Liver (tissue), 9 donors: ENCODE data around the gene RHOT2. TPM values are rescaled to one million over a fixed set of nuclear protein-coding genes. Genes with fewer than 3 reads are reported as not detected.

Source experiments
- DNase-seq: peaks from one replicate; pipeline ENCODE4 v3.0.0-alpha.2; 2017; ENCODE audit warnings: low spot score
- H3K27ac ChIP-seq, 2 donors: one replicate each; pipeline ENCODE4 v1.7.0; 2013; ENCODE audit warnings: inconsistent platforms in 2 of 2, low read length in 2 of 2, control low read depth in 1 of 2, low read depth in 1 of 2, mild to moderate bottlenecking in 1 of 2
- H3K27me3 ChIP-seq, 4 donors: one replicate each; pipeline versions ENCODE4 v1.6.1 to v1.7.0; 2013; ENCODE audit warnings: low read length in 3 of 4, inconsistent platforms in 1 of 4, mild to moderate bottlenecking in 1 of 4, moderate library complexity in 1 of 4; ENCODE audit not compliant: control insufficient read depth in 4 of 4, insufficient read depth in 4 of 4
- H3K36me3 ChIP-seq, 4 donors: one replicate each; pipeline versions ENCODE4 v1.6.1 to v1.7.0; 2013; ENCODE audit warnings: low read length in 3 of 4, mild to moderate bottlenecking in 3 of 4, low read depth in 1 of 4, moderate library complexity in 1 of 4; ENCODE audit not compliant: control insufficient read depth in 4 of 4, insufficient read depth in 3 of 4
- H3K4me1 ChIP-seq, 4 donors: one replicate each; pipeline versions ENCODE4 v1.6.1 to v1.7.0; 2013; ENCODE audit warnings: low read length in 3 of 4, mild to moderate bottlenecking in 3 of 4, moderate library complexity in 1 of 4; ENCODE audit not compliant: control insufficient read depth in 4 of 4, insufficient read depth in 4 of 4
- H3K4me3 ChIP-seq, 3 donors: one replicate each; pipeline versions ENCODE4 v1.6.1 to v1.7.0; 2013; ENCODE audit warnings: low read length in 3 of 3, control low read depth in 1 of 3, low read depth in 1 of 3, mild to moderate bottlenecking in 1 of 3
- H3K9ac ChIP-seq, 2 donors: one replicate each; pipeline ENCODE4 v1.7.0; 2013; ENCODE audit warnings: low read length in 2 of 2, mild to moderate bottlenecking in 2 of 2, moderate library complexity in 2 of 2, control low read depth in 1 of 2, low read depth in 1 of 2
- H3K9me3 ChIP-seq, 4 donors: one replicate each; pipeline versions ENCODE4 v1.6.1 to v1.7.0; 2013; ENCODE audit warnings: low read length in 3 of 4; ENCODE audit not compliant: control insufficient read depth in 4 of 4
- ATF3 ChIP-seq: IDR thresholded peaks from 2 replicates; pipeline ENCODE4 v1.6.1; 2016; ENCODE audit warnings: antibody characterized with exemption
- CTCF ChIP-seq: fragments of 150-350 bp; IDR thresholded peaks from 2 replicates; pipeline ENCODE4 v1.5.1; 2017; ENCODE audit warnings: improper control_type of control experiment, low read depth, low read length; ENCODE audit not compliant: missing input control
- EGR1 ChIP-seq, 2 donors: IDR thresholded peaks; 2 replicates each; pipeline ENCODE4 v1.6.1; 2016 to 2018; ENCODE audit warnings: antibody characterized with exemption in 2 of 2, low read depth in 2 of 2
- FOXA1 ChIP-seq: IDR thresholded peaks from 2 replicates; pipeline ENCODE4 v1.6.1; 2016; ENCODE audit warnings: antibody characterized with exemption
- FOXA2 ChIP-seq: IDR thresholded peaks from 2 replicates; pipeline ENCODE4 v1.6.1; 2016; ENCODE audit warnings: antibody characterized with exemption
- GABPA ChIP-seq, 2 donors: IDR thresholded peaks in 1 of 2; conservative IDR thresholded peaks in 1 of 2; 2 replicates each; pipeline ENCODE4 v1.6.1; 2016; ENCODE audit warnings: antibody characterized with exemption in 2 of 2, mild to moderate bottlenecking in 1 of 2, moderate library complexity in 1 of 2
- HNF4A ChIP-seq, 2 donors: conservative IDR thresholded peaks; 2 replicates each; pipeline ENCODE4 v1.6.1; 2016; ENCODE audit warnings: antibody characterized with exemption in 2 of 2, mild to moderate bottlenecking in 2 of 2
- HNF4G ChIP-seq: IDR thresholded peaks from 2 replicates; pipeline ENCODE4 v1.6.1; 2016; ENCODE audit warnings: antibody characterized with exemption
- JUND ChIP-seq, 2 donors: IDR thresholded peaks; 2 replicates each; pipeline ENCODE4 v1.6.1; 2016; ENCODE audit warnings: antibody characterized with exemption in 2 of 2
- MAX ChIP-seq: IDR thresholded peaks from 2 replicates; pipeline ENCODE4 v1.6.1; 2016; ENCODE audit warnings: antibody characterized with exemption
- NR2F2 ChIP-seq: IDR thresholded peaks from 2 replicates; pipeline ENCODE4 v1.6.1; 2016; ENCODE audit warnings: antibody characterized with exemption
- RAD21 ChIP-seq, 2 donors: IDR thresholded peaks; 2 replicates each; pipeline ENCODE4 v1.6.1; 2016; ENCODE audit warnings: antibody characterized with exemption in 2 of 2, mild to moderate bottlenecking in 2 of 2
- REST ChIP-seq: IDR thresholded peaks from 2 replicates; pipeline ENCODE4 v1.6.1; 2016; ENCODE audit warnings: antibody characterized with exemption, mild to moderate bottlenecking
- RXRA ChIP-seq, 2 donors: IDR thresholded peaks; 2 replicates each; pipeline ENCODE4 v1.6.1; 2017 to 2018; ENCODE audit warnings: antibody characterized with exemption in 2 of 2, mild to moderate bottlenecking in 1 of 2
- SP1 ChIP-seq: IDR thresholded peaks from 2 replicates; pipeline ENCODE4 v1.6.1; 2018; ENCODE audit warnings: antibody characterized with exemption, mild to moderate bottlenecking
- TAF1 ChIP-seq: conservative IDR thresholded peaks from 2 replicates; pipeline ENCODE4 v1.6.1; 2016; ENCODE audit warnings: antibody characterized with exemption, mild to moderate bottlenecking
- YY1 ChIP-seq: IDR thresholded peaks from 2 replicates; pipeline ENCODE4 v1.6.1; 2016; ENCODE audit warnings: antibody characterized with exemption, mild to moderate bottlenecking
- ZBTB33 ChIP-seq: IDR thresholded peaks from 2 replicates; pipeline ENCODE4 v1.6.1; 2016; ENCODE audit warnings: antibody characterized with exemption
- WGBS: extraction: QIAGEN DNeasy Blood & Tissue Kit; methylation state at CpG from one replicate; pipeline ENCODE4 v1.1.7; 2013; 5-methylcytosine and 5-hydroxymethylcytosine counted together
- polyA plus RNA-seq, 2 donors: library from polyadenylated mRNA; stranded (reverse) in 1 of 2; unstranded in 1 of 2; fragments of 200-250 nt in 1 of 2; fragments of >200 nt in 1 of 2; fragmentation: Nextera tagmentation in 1 of 2; extraction: Ambion mirVana in 1 of 2; gene quantifications; one replicate each; pipeline versions ENCODE4 v1.2.1 to v1.2.3, GENCODE V29; 2013 to 2015
- total RNA-seq, 2 donors: library from RNA; depleted of rRNA; stranded (reverse); fragments of >200 nt; gene quantifications; one replicate each; pipeline ENCODE4 v1.2.3, GENCODE V29; 2014
- donor health status: healthy.
- donor health status: healthy.
- donor health status: healthy.
- donor health status: healthy.
- donor health status: healthy.

RHOT2 gene
- total and polyA plus RNA-seq, 4 donors: 20.8 to 37.9 (median 34.3) TPM

GRCh38 chr16:657487-657886 is 10.4 kb upstream of the RHOT2 start:
- Histone ChIP-seq H3K9ac (no peak overlapping the region), H3K27me3 (no peaks in the 10 kb centered on the region), H3K4me3 (no peak overlapping the region), H3K36me3 (peaks cover 0 to 5% (median 1%) of the 10 kb centered on the region in 4 donors), H3K9me3 (no peaks in the 10 kb centered on the region), H3K4me1 (peaks cover 10 to 22% (median 16%) of the 10 kb centered on the region in 4 donors), H3K27ac (no peak overlapping the region)
- TF ChIP-seq SP1: no peak
- no peak for TF ChIP-seq ATF3
- TF ChIP-seq JUND (IDR thresholded peaks at IDR 0.05): no peak
- no peak for TF ChIP-seq ZBTB33
- TF ChIP-seq MAX: no peak
- no peak for TF ChIP-seq FOXA1
- no peak for TF ChIP-seq RAD21 (IDR thresholded peaks at IDR 0.05)
- DNase-seq: no peak
- 97% methylated on average over 22 of the region's 22 CpGs for WGBS

GRCh38 chr16:658679-659571 is 9.0 kb upstream of the RHOT2 start:
- peaks cover 10 to 23% (median 15%) of the 10 kb centered on the region in 4 donors for H3K4me1 ChIP-seq
- TF ChIP-seq ZBTB33 (no peak), ATF3 (no peak), EGR1 (IDR thresholded peaks at IDR 0.05; ENCODE audit: low read depth in 2 of 2) (no peak), CTCF (no peak), JUND (IDR thresholded peaks at IDR 0.05) (no peak), REST (no peak), GABPA (IDR thresholded peaks at IDR 0.05 in 1 of 2, conservative IDR thresholded peaks at IDR 0.05 in 1 of 2) (no peak), TAF1 (no peak), MAX (no peak), NR2F2 (no peak), SP1 (no peak), FOXA1 (no peak), HNF4A (conservative IDR thresholded peaks at IDR 0.05) (no peak), RXRA (IDR thresholded peaks at IDR 0.05) (no peak), YY1 (no peak), HNF4G (no peak), FOXA2 (no peak)
- no peaks in the 10 kb centered on the region for H3K9me3 ChIP-seq
- H3K36me3 ChIP-seq: peaks cover 0 to 6% (median 1%) of the 10 kb centered on the region in 4 donors
- no peak overlapping the region for H3K9ac ChIP-seq
- no peak for DNase-seq
- H3K4me3 ChIP-seq: no peak overlapping the region
- WGBS: 96% methylated on average over 35 of the region's 35 CpGs
- no peak overlapping the region for H3K27ac ChIP-seq
- no peaks in the 10 kb centered on the region for H3K27me3 ChIP-seq
